Astrocyte of the spinal cord (primary cell): ENCODE results near the gene OAT.

Source experiments
- DNase-seq: peaks from one replicate; pipeline ENCODE4 v3.0.0; 2011; ENCODE audit warnings: low read depth, low spot score
- H3K4me3 ChIP-seq: 2 replicates; pipeline ENCODE4 v1.5.1; 2011; ENCODE audit warnings: low read depth, mild to moderate bottlenecking, low read length, moderate library complexity
- CTCF ChIP-seq: IDR thresholded peaks from 2 replicates; pipeline ENCODE4 v1.5.1; 2012; ENCODE audit warnings: low read depth, mild to moderate bottlenecking, low read length, inconsistent platforms
- in situ Hi-C: cut with HindIII; loops from 2 replicates; pipeline ENCODE4 v1.10.0; 2017; ENCODE audit warnings: low sequenced_read_pairs

OAT gene

DNA sequence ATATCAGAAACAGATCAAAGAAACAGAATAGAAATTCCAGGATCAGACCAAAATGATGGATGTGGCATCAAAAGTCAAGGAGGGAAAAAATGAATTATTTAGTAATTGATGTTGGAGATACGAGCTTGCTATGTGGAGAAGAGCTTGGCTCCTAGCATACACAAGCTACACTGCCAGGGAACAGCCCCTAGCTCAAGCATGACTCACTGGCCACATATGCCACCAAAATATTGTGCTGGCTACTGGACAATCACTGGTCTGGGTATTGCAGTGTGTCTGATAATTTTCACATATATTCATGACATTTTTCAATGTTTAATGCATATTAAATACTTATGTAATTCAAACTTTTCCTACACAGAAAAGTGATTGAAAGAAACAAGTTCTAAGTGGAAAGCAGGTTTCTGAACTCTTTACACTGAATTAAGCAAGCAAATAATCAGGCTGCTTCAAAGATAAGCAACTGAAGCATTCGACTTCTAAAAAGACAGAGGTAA lies 59.3 kb downstream of the OAT start:
- DNase-seq = no peak
- TF ChIP-seq CTCF = no peak
- in situ Hi-C loops = no loop called here
- H3K4me3 ChIP-seq = no peak overlapping the region

DNA sequence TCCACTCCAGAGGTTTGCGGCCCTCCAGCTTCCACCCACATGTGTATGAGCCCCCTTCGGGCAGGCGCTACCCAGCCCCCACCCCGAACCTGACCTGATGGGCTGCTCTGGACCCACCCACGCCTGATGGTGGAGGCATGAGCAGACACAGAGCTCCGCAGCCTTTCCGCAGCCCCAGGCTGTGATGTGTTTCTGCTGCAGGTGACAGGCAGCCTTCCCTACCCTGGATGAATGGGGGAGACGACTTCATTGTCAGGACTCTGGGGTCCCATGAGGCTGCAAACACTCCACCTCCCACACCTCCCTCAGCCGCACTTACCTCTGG lies 61.2 kb downstream of the OAT start:
- no peak for DNase-seq
- in situ Hi-C loops = no loop called here
- no peak overlapping the region for H3K4me3 ChIP-seq
- TF ChIP-seq CTCF = no peak

- in situ Hi-C loops = no loop called here
- H3K4me3 ChIP-seq = no peak overlapping the region
- no peak for DNase-seq
- no peak for TF ChIP-seq CTCF
Observed at GRCh38 chr10:124356701-124357560, 61.8 kb downstream of the OAT start.

DNA sequence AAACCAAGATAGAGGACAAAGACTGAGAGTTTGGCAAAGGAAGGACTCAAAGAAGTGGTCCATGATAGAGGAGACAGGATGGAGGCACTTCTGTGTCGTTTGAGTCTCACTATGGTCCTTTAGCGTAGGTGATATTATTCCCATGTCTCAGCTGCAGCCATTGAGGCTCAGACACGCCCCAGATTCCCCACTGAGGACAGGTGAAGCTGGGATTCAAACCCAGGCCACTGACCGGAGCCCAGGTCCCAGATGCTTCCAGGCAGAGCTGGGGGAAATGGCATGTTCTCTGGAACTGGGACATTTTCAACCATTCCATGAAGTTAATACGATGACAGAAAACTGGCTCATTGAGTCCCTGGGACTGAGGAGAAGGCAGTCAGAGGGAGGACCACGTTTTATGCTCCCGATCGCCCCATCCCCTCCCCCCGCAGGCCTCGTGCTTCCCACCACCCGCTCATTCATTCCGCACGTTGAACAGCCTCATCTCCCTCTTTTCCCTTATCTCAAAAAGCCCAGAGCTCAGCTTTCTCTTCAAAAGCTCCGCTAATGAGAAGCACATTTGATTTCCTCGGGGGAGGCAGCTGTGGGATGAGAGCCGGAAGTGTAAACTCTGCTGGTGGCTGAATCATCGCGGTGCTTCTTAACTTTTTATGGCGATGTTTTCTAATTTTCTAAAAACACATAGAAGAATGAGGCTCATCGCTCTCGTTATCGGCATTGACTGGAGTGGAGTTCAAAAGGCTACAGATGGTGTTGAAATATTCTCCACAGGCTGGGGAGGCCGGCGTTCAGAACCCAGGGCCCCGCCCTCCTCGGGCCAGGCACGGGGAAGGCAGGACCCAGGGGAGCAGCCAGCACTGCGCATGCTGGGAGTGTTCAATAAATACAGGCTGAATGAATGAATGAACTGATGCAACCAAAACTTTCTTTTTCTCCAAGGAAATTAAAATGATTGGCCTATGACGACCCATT lies 64.0 kb downstream of the OAT start:
- in situ Hi-C loops = no loop called here
- peak overlapping the region; percentile 23 for H3K4me3 ChIP-seq
- TF ChIP-seq CTCF = no peak
- DNase-seq = peak; percentile 64

DNA sequence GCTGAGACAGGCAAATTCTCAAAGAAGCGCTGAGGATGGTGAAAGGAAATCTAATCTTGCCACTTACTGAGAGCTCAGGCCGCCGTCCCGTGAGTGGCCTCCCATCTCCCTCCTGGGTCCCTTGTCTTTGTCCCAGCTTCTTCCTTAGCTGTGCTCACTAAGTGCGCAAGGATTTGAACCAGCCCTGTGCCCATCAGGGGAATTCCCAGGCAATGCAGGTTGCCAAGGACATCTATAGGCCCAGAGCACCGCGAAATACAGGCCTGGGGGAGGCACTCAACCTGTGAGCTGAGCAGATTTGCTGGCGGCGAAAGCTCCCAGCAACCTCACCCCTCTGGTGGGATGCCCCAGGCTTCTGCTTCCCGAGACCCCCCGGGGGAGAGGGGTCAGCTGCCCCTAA lies 64.8 kb downstream of the OAT start:
- no peak for DNase-seq
- in situ Hi-C loops = no loop called here
- H3K4me3 ChIP-seq = no peak overlapping the region
- TF ChIP-seq CTCF = no peak

GRCh38 chr10:124353091-124353815 lies 65.5 kb downstream of the OAT start:
- TF ChIP-seq CTCF = no peak
- in situ Hi-C loops = no loop called here
- H3K4me3 ChIP-seq = no peak overlapping the region
- DNase-seq = no peak
